8988T (cell line): ENCODE data around the gene SLC35B2.

Experiments
- DNase-seq: peaks from one replicate; pipeline ENCODE4 v3.0.0; 2011

Gene SLC35B2

DNA sequence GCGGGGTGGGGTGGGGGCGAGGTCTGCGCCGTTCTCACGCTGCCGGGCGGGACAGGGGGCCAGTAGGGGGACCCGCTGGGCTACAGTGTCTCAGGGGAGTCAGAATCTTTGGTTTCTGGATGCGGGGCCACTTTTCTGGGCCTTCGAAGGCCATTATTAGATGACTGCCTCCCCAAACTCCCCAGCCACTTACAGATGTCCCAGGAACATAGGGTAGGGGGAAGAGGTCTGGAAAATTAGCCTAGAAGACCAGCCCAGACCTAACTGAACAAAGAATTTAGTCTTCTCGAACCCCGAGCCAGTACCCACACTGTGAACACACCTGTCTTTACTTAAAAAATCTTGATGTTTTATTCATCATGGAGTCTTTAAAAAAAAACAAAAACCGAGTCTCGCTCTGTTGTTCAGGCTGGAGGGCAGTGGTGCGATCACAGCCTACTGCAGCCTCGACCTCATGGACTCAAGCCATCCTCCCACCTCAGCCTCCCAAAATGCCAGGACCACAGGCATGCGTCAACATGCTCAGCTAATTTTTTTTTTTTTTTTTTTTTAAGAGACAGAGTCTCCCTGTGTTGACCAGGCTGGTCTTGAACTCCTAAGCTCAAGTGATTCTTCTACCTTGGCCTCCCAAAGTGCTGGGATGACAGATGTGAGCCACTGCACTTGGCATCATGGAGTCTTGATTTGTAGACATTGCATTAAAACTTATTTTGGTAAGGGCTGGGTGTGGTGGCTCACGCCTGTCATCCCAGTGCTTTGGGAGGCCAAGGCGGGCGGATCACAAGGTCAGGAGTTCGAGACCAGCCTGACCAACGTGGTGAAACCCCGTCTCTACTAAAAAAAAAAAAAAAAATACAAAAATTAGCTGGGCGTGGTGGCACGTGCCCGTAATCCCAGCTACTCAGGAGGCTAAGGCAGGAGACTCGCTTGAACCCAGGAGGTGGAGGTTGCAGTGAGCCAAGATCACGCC lies 37.2 kb downstream of the SLC35B2 start:
- DNase-seq = no peak

GRCh38 chr6:44219053-44219814 lies 38.1 kb downstream of the SLC35B2 start:
- peak; percentile 84 for DNase-seq

GRCh38 chr6:44217332-44218143 lies 39.8 kb downstream of the SLC35B2 start:
- DNase-seq = no peak

DNA sequence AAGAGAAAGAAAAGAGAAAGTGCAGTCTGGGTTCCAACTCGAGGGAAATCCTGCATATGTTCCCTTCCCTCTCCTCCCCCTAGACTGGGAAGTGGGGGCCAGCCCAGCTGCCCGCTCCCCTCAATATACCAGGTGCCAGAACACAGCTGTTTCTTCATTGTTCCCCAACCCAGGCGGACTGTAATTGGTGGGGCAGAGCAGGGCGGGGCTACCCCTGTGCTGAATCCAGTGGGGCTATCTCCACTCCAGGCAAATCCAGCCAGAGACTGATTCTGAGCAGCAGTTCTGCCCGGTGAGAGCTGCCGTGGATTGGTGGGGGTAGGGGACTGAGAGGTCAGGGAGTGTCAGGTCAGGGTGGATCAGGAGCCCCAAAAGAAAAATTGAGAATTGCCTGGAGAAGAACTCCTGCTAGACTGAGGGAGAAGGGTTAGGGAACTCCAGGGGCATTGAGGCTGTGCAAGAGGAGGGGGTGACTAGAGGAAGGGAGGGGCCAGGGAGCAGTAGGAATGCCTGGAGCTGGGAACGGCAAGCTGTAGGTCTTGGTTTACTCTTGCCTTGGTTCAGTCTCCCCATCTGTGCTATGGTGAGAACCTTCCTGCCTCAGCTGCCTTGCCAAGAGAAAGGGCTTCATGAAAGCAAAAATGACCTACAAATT lies 40.5 kb downstream of the SLC35B2 start, which contains the start of gene MYMX:
Gene MYMX, plus strand, starts transcription at position 250 of the 655 bp plus-strand sequence. CDS start 546 bp downstream, outside the sequence.
- DNase-seq = no peak

GRCh38 chr6:44214307-44214706 lies 43.0 kb downstream of the SLC35B2 start:
- no peak for DNase-seq

DNA sequence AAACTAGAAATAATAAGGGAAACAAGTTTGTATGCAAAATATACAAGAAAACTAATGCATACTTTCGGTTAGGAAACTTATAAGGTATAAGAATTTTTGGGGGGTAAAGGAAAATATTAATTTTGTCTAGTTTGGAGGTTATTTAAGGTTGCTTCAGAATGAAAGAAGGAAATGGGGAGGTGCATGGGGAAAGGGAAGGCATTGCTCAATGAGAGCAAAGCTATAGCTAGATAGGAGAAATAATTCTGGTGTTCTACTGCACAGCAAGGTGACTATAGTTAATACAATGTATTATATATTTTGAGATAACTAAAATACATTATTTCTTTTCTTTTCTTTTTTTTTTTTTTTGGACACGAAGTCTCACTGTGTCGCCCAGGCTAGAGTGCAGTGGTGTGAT lies 46.0 kb downstream of the SLC35B2 start:
- DNase-seq = no peak

- DNase-seq = no peak
These were observed 49.4 kb downstream of the SLC35B2 start for GRCh38 chr6:44207966-44208365.
